HepG2 (cell line): ENCODE data around the gene MIF. TPM values are rescaled to one million over a fixed set of nuclear protein-coding genes. Genes with fewer than 3 reads are reported as not detected.
A peak's percentile ranks its signal among the peaks of the same experiment; 100 is the strongest.

ENCODE experiments used
- AGO1 ChIP-seq: fragments of 200-400 bp; formaldehyde crosslinking; IDR thresholded peaks from 2 replicates; pipeline ENCODE4 v1.6.1; 2017; ENCODE audit warnings: mild to moderate bottlenecking, low read depth, low read length, moderate library complexity; ENCODE audit not compliant: poor library complexity, severe bottlenecking
- ELF3 ChIP-seq: IDR thresholded peaks from 2 replicates; pipeline ENCODE4 v1.6.1; 2016; ENCODE audit warnings: missing genetic modification reagents, missing compliant biosample characterization
- HIVEP1 ChIP-seq: sonication (generic); formaldehyde crosslinking; IDR thresholded peaks from 2 replicates; pipeline ENCODE4 v1.4.0; 2020; ENCODE audit warnings: mild to moderate bottlenecking, missing genetic modification reagents
- RBFOX2 ChIP-seq: fragments of 200-400 bp; formaldehyde crosslinking; IDR thresholded peaks from 2 replicates; pipeline ENCODE4 v1.6.1; 2017; ENCODE audit warnings: low read depth, mild to moderate bottlenecking, low read length
- SOX13 ChIP-seq, 3 experiments: fragments of 450-650 bp in 1 of 3; sonication (generic) in 1 of 3; formaldehyde crosslinking in 1 of 3; IDR thresholded peaks in 2 of 3; conservative IDR thresholded peaks in 1 of 3; 2 replicates each; pipeline versions ENCODE4 v1.5.0 to v1.6.1; 2016 to 2020; ENCODE audit warnings: antibody characterized with exemption in 1 of 3, mild to moderate bottlenecking in 1 of 3, missing compliant biosample characterization in 1 of 3, missing genetic modification reagents in 1 of 3, moderate library complexity in 1 of 3
- YEATS4 ChIP-seq: sonication (generic); formaldehyde crosslinking; IDR thresholded peaks from 2 replicates; pipeline ENCODE4 v1.4.0; 2020; ENCODE audit warnings: missing genetic modification reagents, borderline replicate concordance
- ZBTB38 ChIP-seq: sonication (generic); formaldehyde crosslinking; IDR thresholded peaks from 2 replicates; pipeline ENCODE4 v1.5.1; 2020; ENCODE audit warnings: mild to moderate bottlenecking, missing genetic modification reagents
- ZFP37 ChIP-seq: sonication (generic); formaldehyde crosslinking; IDR thresholded peaks from 2 replicates; pipeline ENCODE4 v1.4.0; 2020; ENCODE audit warnings: missing genetic modification reagents, borderline replicate concordance
- ZNF251 ChIP-seq: sonication (generic); formaldehyde crosslinking; IDR thresholded peaks from 2 replicates; pipeline ENCODE4 v1.9.0; 2021; ENCODE audit warnings: mild to moderate bottlenecking, missing genetic modification reagents
- ZNF430 ChIP-seq: sonication (generic); formaldehyde crosslinking; IDR thresholded peaks from 2 replicates; pipeline ENCODE4 v1.9.0; 2021; ENCODE audit warnings: mild to moderate bottlenecking, missing genetic modification reagents
- ZNF780A ChIP-seq: sonication (generic); formaldehyde crosslinking; IDR thresholded peaks from 2 replicates; pipeline ENCODE4 v1.8.0; 2022; ENCODE audit warnings: mild to moderate bottlenecking, missing genetic modification reagents, moderate library complexity
- polyA plus RNA-seq, 8 experiments: library from polyadenylated mRNA; depleted of rRNA in 3 of 8; stranded (reverse) in 7 of 8; unstranded in 1 of 8; fragments of >200 nt; fragmentation: Illumina TruSeq in 4 of 8; extraction: Trizol in 4 of 8; gene quantifications; 2 replicates each; pipeline versions ENCODE4 v1.2.1 to v1.2.3, GENCODE V29; 2011 to 2016; ENCODE audit warnings: low read depth in 4 of 8, missing spikeins in 1 of 8, mixed read lengths in 1 of 8; ENCODE audit not compliant: insufficient read depth in 1 of 8
- total RNA-seq, 5 experiments: library from RNA; depleted of rRNA; stranded (reverse); fragments of >200 nt; fragmentation: Illumina TruSeq; extraction: Trizol; gene quantifications; 2 replicates each; pipeline ENCODE4 v1.2.3, GENCODE V29; 2016; ENCODE audit warnings: low read depth in 1 of 5
- TF ChIP-seq, protein P1 (sequence below): sonication (generic); formaldehyde crosslinking; IDR thresholded peaks from 2 replicates; pipeline ENCODE4 v1.4.0; 2020; ENCODE audit warnings: missing genetic modification reagents
- TF ChIP-seq, protein P2 (sequence below): fragments of 450-650 bp; IDR thresholded peaks from 2 replicates; pipeline ENCODE4 v1.6.1; 2016
- TF ChIP-seq, protein P3 (sequence below): sonication (generic); formaldehyde crosslinking; IDR thresholded peaks from 2 replicates; pipeline ENCODE4 v1.5.0; 2020; ENCODE audit warnings: mild to moderate bottlenecking, missing genetic modification reagents
- TF ChIP-seq, protein P4 (sequence below): sonication (generic); formaldehyde crosslinking; IDR thresholded peaks from 2 replicates; pipeline ENCODE4 v1.5.0; 2020; ENCODE audit warnings: mild to moderate bottlenecking, missing genetic modification reagents, borderline replicate concordance

The MIF gene
- total and polyA plus RNA-seq, 2 of the 13 experiments (the other 11 are each of a cell fraction or from before 2014, with no cell fraction given), result 634 to 675 TPM

DNA sequence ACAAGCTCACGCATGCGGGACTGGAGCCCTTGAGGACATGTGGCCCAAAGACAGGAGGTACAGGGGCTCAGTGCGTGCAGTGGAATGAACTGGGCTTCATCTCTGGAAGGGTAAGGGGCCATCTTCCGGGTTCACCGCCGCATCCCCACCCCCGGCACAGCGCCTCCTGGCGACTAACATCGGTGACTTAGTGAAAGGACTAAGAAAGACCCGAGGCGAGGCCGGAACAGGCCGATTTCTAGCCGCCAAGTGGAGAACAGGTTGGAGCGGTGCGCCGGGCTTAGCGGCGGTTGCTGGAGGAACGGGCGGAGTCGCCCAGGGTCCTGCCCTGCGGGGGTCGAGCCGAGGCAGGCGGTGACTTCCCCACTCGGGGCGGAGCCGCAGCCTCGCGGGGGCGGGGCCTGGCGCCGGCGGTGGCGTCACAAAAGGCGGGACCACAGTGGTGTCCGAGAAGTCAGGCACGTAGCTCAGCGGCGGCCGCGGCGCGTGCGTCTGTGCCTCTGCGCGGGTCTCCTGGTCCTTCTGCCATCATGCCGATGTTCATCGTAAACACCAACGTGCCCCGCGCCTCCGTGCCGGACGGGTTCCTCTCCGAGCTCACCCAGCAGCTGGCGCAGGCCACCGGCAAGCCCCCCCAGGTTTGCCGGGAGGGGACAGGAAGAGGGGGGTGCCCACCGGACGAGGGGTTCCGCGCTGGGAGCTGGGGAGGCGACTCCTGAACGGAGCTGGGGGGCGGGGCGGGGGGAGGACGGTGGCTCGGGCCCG lies at the start of gene MIF (continued):
- peak; percentile 89 for TF ChIP-seq ZNF430 (CRISPR knock-in tag)
- peak; percentile 68 for TF ChIP-seq AGO1
- TF ChIP-seq ZBTB38, result peak; percentile 33; the same call in 1 of the 2 replicates
- TF ChIP-seq, protein P1, sequence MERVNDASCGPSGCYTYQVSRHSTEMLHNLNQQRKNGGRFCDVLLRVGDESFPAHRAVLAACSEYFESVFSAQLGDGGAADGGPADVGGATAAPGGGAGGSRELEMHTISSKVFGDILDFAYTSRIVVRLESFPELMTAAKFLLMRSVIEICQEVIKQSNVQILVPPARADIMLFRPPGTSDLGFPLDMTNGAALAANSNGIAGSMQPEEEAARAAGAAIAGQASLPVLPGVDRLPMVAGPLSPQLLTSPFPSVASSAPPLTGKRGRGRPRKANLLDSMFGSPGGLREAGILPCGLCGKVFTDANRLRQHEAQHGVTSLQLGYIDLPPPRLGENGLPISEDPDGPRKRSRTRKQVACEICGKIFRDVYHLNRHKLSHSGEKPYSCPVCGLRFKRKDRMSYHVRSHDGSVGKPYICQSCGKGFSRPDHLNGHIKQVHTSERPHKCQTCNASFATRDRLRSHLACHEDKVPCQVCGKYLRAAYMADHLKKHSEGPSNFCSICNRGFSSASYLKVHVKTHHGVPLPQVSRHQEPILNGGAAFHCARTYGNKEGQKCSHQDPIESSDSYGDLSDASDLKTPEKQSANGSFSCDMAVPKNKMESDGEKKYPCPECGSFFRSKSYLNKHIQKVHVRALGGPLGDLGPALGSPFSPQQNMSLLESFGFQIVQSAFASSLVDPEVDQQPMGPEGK (CRISPR knock-in tag), result peak; percentile 5; the same call in 1 of the 2 replicates
- TF ChIP-seq, protein P2, sequence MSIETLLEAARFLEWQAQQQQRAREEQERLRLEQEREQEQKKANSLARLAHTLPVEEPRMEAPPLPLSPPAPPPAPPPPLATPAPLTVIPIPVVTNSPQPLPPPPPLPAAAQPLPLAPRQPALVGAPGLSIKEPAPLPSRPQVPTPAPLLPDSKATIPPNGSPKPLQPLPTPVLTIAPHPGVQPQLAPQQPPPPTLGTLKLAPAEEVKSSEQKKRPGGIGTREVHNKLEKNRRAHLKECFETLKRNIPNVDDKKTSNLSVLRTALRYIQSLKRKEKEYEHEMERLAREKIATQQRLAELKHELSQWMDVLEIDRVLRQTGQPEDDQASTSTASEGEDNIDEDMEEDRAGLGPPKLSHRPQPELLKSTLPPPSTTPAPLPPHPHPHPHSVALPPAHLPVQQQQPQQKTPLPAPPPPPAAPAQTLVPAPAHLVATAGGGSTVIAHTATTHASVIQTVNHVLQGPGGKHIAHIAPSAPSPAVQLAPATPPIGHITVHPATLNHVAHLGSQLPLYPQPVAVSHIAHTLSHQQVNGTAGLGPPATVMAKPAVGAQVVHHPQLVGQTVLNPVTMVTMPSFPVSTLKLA, result no peak
- peak; percentile 67; the same call in 1 of the 2 replicates for TF ChIP-seq ELF3 (CRISPR knock-in tag)
- no peak; the same call in 1 of the 2 replicates for TF ChIP-seq HIVEP1
- TF ChIP-seq SOX13 (IDR thresholded peaks at IDR 0.05), result no peak
- no peak; a peak in 1 of 4 replicates for TF ChIP-seq SOX13 (CRISPR knock-in tag; conservative IDR thresholded peaks at IDR 0.05 in 1 of 2, IDR thresholded peaks at IDR 0.05 in 1 of 2)
- no peak for TF ChIP-seq ZNF251 (CRISPR knock-in tag)
- TF ChIP-seq, protein P3, sequence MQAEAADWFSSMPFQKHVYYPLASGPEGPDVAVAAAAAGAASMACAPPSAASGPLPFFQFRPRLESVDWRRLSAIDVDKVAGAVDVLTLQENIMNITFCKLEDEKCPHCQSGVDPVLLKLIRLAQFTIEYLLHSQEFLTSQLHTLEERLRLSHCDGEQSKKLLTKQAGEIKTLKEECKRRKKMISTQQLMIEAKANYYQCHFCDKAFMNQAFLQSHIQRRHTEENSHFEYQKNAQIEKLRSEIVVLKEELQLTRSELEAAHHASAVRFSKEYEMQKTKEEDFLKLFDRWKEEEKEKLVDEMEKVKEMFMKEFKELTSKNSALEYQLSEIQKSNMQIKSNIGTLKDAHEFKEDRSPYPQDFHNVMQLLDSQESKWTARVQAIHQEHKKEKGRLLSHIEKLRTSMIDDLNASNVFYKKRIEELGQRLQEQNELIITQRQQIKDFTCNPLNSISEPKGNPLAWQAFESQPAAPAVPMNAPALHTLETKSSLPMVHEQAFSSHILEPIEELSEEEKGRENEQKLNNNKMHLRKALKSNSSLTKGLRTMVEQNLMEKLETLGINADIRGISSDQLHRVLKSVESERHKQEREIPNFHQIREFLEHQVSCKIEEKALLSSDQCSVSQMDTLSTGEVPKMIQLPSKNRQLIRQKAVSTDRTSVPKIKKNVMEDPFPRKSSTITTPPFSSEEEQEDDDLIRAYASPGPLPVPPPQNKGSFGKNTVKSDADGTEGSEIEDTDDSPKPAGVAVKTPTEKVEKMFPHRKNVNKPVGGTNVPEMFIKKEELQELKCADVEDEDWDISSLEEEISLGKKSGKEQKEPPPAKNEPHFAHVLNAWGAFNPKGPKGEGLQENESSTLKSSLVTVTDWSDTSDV (CRISPR knock-in tag), result peak; percentile 51; the same call in 1 of the 2 replicates
- TF ChIP-seq, protein P4, sequence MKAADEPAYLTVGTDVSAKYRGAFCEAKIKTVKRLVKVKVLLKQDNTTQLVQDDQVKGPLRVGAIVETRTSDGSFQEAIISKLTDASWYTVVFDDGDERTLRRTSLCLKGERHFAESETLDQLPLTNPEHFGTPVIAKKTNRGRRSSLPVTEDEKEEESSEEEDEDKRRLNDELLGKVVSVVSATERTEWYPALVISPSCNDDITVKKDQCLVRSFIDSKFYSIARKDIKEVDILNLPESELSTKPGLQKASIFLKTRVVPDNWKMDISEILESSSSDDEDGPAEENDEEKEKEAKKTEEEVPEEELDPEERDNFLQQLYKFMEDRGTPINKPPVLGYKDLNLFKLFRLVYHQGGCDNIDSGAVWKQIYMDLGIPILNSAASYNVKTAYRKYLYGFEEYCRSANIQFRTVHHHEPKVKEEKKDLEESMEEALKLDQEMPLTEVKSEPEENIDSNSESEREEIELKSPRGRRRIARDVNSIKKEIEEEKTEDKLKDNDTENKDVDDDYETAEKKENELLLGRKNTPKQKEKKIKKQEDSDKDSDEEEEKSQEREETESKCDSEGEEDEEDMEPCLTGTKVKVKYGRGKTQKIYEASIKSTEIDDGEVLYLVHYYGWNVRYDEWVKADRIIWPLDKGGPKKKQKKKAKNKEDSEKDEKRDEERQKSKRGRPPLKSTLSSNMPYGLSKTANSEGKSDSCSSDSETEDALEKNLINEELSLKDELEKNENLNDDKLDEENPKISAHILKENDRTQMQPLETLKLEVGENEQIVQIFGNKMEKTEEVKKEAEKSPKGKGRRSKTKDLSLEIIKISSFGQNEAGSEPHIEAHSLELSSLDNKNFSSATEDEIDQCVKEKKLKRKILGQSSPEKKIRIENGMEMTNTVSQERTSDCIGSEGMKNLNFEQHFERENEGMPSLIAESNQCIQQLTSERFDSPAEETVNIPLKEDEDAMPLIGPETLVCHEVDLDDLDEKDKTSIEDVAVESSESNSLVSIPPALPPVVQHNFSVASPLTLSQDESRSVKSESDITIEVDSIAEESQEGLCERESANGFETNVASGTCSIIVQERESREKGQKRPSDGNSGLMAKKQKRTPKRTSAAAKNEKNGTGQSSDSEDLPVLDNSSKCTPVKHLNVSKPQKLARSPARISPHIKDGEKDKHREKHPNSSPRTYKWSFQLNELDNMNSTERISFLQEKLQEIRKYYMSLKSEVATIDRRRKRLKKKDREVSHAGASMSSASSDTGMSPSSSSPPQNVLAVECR (CRISPR knock-in tag), result peak; percentile 76
- TF ChIP-seq ZFP37, result no peak; the same call in none of the 2 replicates
- no peak for TF ChIP-seq ZNF780A (CRISPR knock-in tag)
- TF ChIP-seq YEATS4 (CRISPR knock-in tag), result peak; percentile 70; the same call in 1 of the 2 replicates
- TF ChIP-seq RBFOX2, result peak; percentile 97
